ENCODE results near the gene AMER2. TPM values are rescaled to one million over a fixed set of nuclear protein-coding genes. Genes with fewer than 3 reads are reported as not detected.
"Not testable (repeated sequence)": the region's sequence is repeated elsewhere in the genome, so short reads cannot be mapped to it uniquely, and the experiment has no call there.

The AMER2 gene
- total RNA-seq, 2 experiments from 2014 or later, result not detected

DNA sequence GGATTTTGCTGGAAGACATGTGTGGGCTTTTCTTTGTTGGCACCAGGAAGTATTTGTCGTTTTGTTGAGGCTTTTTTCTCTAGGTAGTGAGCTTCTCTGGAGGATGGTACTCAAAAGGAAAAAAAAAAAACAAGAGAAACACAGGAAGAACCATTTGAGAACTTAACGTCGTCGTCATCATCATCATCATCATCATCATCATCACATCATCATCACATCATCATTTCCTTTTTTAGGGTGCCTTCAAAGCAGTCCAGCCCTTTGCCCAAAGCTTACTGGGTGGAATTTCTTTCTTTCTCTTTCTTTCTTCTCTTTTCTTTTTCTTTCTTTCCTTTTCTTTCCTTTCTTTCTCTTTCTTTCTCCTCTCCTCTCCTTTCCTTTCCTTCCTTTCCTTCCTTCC lies 2.2 kb upstream of the AMER2 start:
- peaks cover 85% of the 10 kb centered on the region for H3K27me3 Mint-ChIP-seq
- H3K9me3 Mint-ChIP-seq, result peaks cover 4% of the 10 kb centered on the region
- DNase-seq, result no peak
- H3K36me3 Mint-ChIP-seq, result no peaks in the 10 kb centered on the region
- H3K4me3 Mint-ChIP-seq, result no peak overlapping the region
- H3K27ac Mint-ChIP-seq, result no peak overlapping the region
- H3K4me1 Mint-ChIP-seq, result peaks cover 9% of the 10 kb centered on the region

DNA sequence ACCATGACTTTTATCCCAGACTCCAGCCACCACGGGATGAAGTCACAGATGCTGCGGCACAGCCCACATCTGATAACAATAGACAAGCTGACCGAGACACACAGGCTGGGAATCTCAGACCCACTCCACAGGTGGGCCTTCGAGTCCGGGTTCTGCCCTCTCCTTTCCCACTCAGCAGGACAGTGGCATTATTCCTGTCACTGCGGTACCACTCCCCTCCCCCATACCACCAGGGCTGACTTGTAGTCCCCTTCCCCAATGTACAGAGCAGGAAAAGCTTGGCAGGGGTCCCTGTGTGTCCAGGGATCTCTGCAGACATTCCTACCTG lies 179 bp upstream of the AMER2 start:
- no peak overlapping the region for H3K27ac Mint-ChIP-seq
- no peak for DNase-seq
- no peak overlapping the region for H3K4me3 Mint-ChIP-seq
- H3K36me3 Mint-ChIP-seq, result no peaks in the 10 kb centered on the region
- peaks cover 74% of the 10 kb centered on the region for H3K27me3 Mint-ChIP-seq
- H3K4me1 Mint-ChIP-seq, result peaks cover 9% of the 10 kb centered on the region
- no peaks in the 10 kb centered on the region for H3K9me3 Mint-ChIP-seq

DNA sequence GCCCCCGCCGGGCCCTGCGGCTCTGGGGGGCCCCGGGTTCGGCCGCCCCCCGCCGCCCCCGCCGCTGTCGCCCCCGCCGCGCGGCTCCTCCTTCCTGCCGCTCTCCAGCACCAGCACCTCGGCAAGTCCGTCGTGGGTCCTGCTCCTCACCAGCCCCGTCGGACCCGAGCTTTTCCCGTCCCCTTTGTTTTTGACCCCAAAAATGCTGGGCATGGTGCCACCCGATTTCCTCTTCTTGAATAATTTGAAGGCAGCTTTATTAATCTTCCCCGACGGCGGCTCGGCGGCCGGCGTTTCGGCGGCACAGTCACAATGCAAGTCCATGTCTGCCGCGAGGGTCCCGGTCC lies 945 bp downstream of the AMER2 start:
- Mint-ChIP-seq H3K4me1 (peaks cover 9% of the 10 kb centered on the region), H3K9me3 (no peaks in the 10 kb centered on the region), H3K27me3 (peaks cover 73% of the 10 kb centered on the region), H3K27ac (no peak overlapping the region), H3K4me3 (peak overlapping the region; percentile 43), H3K36me3 (no peaks in the 10 kb centered on the region)
- no peak for DNase-seq

DNA sequence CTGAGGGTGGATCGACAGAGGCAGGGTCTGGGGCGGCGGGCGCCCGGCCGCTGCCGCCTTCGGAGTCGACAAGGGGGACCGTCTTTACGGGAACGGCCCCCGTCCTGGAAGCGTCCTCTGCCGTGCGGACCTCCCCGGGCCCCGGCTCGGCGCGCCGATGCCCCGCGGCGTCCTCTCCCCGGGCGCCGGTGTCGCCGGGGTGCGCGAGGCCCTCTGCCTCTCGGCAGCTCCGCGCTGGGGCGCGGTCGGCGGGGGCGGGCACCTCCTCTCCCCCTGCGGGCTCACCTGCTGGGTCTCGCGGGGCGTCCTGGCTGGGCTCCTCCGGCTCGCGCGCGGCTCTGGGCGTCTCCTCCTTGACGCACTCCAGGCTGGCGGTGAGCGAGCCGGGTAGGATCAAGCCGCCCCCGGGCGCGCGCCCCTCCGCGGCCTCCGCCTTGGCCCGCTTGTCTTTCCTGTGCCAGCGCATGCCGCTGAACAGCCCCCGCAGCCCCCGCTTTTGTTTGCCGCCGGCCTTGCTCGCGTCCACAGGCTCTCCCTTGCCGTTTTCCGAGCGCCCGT lies 1.5 kb downstream of the AMER2 start:
- Mint-ChIP-seq H3K36me3 (no peaks in the 10 kb centered on the region), H3K27me3 (peaks cover 68% of the 10 kb centered on the region), H3K9me3 (no peaks in the 10 kb centered on the region), H3K4me1 (peaks cover 9% of the 10 kb centered on the region), H3K4me3 (no peak overlapping the region), H3K27ac (no peak overlapping the region)
- peak; percentile 11 for DNase-seq

DNA sequence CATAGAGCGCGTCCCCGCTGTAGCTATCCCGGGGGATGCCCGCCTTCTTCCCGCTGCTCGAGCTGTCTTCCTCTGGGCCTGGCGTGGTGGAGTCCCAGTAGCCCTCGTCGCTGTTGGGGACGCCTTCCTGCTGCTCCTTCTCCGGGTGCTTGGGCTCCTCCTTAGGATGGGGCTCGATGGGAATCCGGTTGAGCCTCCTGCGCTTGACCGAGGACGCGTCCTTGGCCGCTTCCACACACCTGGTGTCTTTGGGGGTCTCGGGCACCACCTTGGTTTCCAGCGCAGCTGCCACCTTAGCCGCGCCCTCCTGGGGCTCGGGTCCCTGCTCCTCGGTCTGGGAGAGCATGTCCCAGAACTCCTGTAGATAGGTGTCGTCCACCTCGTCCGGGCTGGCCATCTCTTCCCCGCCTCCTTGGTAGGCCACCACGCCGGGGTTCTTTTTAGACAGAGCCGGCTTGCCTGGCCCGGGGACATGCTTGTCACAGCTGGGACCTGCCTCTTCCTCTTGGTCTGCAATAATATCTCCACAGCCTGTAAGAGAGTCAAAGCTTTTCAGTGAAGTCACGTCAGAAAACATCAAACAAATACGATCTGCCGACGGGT lies 2.0 kb downstream of the AMER2 start:
- H3K4me3 Mint-ChIP-seq, result no peak overlapping the region

DNA sequence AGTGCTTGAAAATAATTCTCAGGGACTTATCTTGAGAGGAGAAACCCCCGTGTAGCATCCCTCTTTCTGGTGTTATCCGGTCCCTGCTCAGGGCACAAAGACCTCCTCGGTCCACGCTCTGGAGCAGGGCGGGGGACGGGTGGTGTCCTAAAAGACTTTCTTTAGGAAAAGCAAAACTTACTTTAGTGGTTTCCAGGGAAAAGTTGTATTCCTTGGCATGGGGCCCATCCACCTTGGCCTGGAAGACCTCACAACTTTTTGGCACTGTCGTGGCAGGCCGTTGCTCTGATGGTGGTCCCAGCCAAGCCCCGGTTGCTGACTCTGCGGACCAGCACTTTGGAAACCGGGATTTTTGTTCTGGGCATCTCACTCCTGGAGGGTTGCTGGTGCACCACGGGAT lies 2.7 kb downstream of the AMER2 start:
- H3K27me3 Mint-ChIP-seq, result peaks cover 64% of the 10 kb centered on the region
- no peak overlapping the region for H3K27ac Mint-ChIP-seq
- peaks cover 9% of the 10 kb centered on the region for H3K4me1 Mint-ChIP-seq
- no peak overlapping the region for H3K4me3 Mint-ChIP-seq
- H3K36me3 Mint-ChIP-seq, result no peaks in the 10 kb centered on the region
- H3K9me3 Mint-ChIP-seq, result no peaks in the 10 kb centered on the region
- DNase-seq, result no peak

More for the DNA sequence above, 2.0 kb downstream of the AMER2 start:
- peaks cover 68% of the 10 kb centered on the region for H3K27me3 Mint-ChIP-seq
- H3K9me3 Mint-ChIP-seq, result no peaks in the 10 kb centered on the region
- DNase-seq, result no peak
- H3K36me3 Mint-ChIP-seq, result no peaks in the 10 kb centered on the region
- H3K27ac Mint-ChIP-seq, result no peak overlapping the region
- peaks cover 9% of the 10 kb centered on the region for H3K4me1 Mint-ChIP-seq

DNA sequence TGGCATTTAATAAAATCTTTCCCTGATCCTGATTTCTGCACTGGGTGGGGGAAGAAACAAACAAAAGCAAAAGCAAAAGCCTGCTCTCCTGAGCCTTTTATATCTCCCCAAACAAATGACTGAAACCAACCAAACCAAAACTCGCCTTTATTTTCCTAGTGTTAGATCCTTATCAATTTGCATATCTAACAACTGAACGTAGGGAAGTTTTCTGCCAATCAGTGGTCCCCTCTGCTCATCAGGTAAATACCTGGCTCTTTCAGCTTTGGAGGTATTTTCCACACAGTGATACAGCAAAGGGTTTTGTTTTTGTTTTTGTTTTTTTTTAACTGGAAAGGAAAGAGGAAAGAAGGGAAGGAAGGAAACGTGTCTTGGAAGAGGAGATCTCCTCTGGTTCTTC lies 3.3 kb downstream of the AMER2 start:
- DNase-seq, result no peak
- Mint-ChIP-seq H3K4me1 (peaks cover 9% of the 10 kb centered on the region), H3K36me3 (no peaks in the 10 kb centered on the region), H3K27me3 (peaks cover 60% of the 10 kb centered on the region), H3K9me3 (no peaks in the 10 kb centered on the region), H3K4me3 (no peak overlapping the region), H3K27ac (no peak overlapping the region)

DNA sequence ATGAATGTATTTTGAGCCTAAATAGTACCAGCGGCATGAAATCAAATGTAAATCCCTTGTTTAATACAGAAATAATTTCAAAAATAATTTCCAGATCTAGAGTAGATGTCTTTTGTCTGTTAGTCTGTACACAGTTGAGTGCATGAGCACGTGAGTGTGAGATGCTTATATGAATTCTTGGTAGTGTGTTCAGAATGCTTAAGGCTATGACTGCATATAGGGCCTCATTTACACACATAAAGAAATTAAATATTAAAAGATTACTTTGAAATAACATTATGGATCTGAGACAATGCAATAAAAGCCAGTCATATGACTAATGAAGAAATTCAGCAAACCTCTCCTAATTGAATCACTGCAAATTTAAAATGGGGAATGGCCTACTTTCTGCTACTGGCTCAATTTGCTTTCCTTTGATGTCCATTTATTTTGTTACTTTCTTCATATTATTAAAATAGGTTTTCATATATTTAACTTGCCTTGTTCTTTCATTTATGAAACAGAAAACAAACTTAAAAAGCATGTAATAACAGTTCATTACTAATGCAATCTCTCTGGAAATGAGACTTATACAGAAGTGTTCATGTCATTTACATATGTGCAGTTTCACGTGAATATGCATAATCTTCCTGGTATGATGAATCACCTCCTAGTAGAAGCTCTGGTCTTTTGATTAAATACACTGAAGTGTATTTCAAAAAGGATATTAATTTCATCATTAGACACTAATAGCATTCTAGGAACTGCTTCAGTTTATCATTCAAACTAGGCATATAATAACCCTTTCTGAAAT lies 4.5 kb downstream of the AMER2 start:
- Mint-ChIP-seq H3K9me3 (no peaks in the 10 kb centered on the region), H3K27me3 (peaks cover 49% of the 10 kb centered on the region)

DNA sequence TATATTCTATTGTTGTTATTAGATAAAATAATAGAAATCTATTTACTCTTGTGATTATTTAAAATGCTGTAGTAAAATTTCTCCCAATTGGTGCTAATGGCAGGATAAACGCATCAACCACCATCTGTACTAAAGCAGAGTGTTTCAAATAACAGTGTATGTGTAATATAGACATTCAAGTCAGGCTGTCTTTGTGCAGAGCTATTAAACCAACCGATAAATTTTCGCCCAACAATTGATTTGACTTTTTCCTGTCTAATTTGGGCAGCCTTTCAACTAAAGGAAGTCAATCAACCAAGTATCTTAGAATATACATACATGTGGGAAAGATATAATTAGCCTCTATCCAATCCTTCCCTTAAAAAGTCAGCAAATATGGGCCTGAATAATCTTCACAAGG lies 5.8 kb downstream of the AMER2 start:
- Mint-ChIP-seq H3K27me3 (peaks cover 37% of the 10 kb centered on the region), H3K27ac (no peak overlapping the region), H3K4me1 (peaks cover 2% of the 10 kb centered on the region), H3K4me3 (no peak overlapping the region), H3K9me3 (no peaks in the 10 kb centered on the region), H3K36me3 (no peaks in the 10 kb centered on the region)
- no peak for DNase-seq

More for the DNA sequence above, 4.5 kb downstream of the AMER2 start:
- Mint-ChIP-seq H3K36me3 (no peaks in the 10 kb centered on the region), H3K4me3 (no peak overlapping the region), H3K4me1 (peaks cover 9% of the 10 kb centered on the region), H3K27ac (no peak overlapping the region)
- DNase-seq, result no peak

DNA sequence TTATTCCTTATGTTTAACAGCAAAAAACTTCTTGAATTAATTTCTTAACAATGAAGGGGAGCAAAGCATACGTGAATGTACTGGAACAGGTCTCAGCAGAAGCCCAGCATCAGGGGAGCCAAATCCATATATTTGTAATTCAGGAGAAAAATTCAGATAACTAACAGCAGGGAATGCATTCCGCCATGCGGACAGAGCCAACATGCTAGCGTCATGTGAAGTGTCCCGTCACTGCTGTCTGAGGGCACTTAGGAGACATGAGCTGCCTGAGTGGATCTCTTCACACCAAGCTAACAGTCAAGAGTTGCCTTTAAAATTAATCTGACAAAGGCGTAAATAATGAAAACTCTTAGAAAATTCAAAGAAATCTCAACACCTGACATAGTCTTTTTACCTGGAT lies 6.4 kb downstream of the AMER2 start:
- H3K9me3 Mint-ChIP-seq, result no peaks in the 10 kb centered on the region
- H3K27ac Mint-ChIP-seq, result no peak overlapping the region
- H3K27me3 Mint-ChIP-seq, result peaks cover 30% of the 10 kb centered on the region
- no peaks in the 10 kb centered on the region for H3K4me1 Mint-ChIP-seq
- H3K4me3 Mint-ChIP-seq, result no peak overlapping the region
- no peaks in the 10 kb centered on the region for H3K36me3 Mint-ChIP-seq
- no peak for DNase-seq

DNA sequence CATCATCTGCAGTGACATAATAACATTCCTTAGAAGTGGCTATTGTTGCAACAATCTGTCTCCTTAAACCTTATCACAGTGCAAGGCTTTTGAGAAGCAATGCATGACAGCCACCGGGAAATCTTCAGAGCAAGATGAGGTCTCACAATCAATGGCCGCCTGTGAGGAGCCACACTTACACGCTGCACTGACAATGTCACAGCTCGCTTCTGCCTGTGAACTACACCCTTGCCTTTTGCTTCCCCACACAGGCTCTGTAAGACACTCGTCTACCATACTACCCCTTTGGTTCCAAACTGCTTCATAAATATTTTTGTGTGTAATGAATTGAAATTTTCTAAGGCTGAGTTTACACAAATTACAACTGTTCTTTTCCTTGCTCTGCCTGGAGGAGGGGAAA lies 6.9 kb downstream of the AMER2 start:
- H3K27ac Mint-ChIP-seq, H3K4me3 Mint-ChIP-seq, H3K36me3 Mint-ChIP-seq, H3K9me3 Mint-ChIP-seq, H3K4me1 Mint-ChIP-seq, DNase-seq: not testable (repeated sequence)
- peaks cover 27% of the 10 kb centered on the region for H3K27me3 Mint-ChIP-seq

DNA sequence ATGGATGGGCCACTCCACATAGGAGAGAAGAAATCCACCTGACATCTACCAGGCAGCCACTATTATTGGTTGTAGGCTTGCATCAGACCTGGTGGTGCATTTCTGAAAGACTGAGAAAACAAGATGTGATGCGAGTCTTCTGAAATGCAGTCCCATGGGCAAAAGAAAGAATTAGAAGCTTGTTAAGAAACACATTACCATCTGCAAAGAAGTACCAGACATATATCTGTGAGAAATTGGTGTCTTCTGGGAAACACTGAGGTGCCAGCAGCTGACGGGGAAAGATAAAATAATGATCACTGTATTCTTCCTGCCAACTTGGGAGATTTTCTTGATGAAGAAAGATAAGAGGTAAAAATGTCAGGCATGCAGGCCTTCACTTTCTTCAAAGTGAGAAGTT lies 14.4 kb downstream of the AMER2 start:
- H3K4me1 Mint-ChIP-seq, result no peaks in the 10 kb centered on the region
- no peaks in the 10 kb centered on the region for H3K36me3 Mint-ChIP-seq
- H3K9me3 Mint-ChIP-seq, result no peaks in the 10 kb centered on the region
- H3K27ac Mint-ChIP-seq, result no peak overlapping the region
- DNase-seq, result no peak
- H3K4me3 Mint-ChIP-seq, result no peak overlapping the region
- H3K27me3 Mint-ChIP-seq, result peaks cover 15% of the 10 kb centered on the region

DNA sequence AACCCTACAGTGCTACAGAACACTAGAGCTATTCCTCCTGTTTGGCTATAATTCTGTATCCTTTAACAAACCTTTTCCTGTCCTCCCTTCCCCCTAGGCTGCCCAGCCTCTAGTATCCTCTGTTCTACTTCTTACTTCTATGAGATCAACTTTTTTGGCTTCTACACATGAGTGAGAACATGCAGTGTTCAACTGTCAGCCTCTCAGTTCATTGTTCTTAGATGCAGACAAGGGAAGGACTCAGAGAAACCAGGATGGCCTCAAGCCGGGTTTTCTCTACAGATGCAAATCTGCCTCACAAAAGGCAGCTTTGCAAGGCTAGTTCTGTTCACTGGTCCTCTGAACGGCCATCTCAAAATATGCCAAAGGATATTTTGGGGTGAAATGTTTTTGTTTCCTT lies 18.4 kb downstream of the AMER2 start:
- Mint-ChIP-seq H3K36me3 (no peaks in the 10 kb centered on the region), H3K9me3 (no peaks in the 10 kb centered on the region), H3K4me3 (no peak overlapping the region), H3K4me1 (no peaks in the 10 kb centered on the region), H3K27ac (no peak overlapping the region), H3K27me3 (peaks cover 42% of the 10 kb centered on the region)
- no peak for DNase-seq

DNA sequence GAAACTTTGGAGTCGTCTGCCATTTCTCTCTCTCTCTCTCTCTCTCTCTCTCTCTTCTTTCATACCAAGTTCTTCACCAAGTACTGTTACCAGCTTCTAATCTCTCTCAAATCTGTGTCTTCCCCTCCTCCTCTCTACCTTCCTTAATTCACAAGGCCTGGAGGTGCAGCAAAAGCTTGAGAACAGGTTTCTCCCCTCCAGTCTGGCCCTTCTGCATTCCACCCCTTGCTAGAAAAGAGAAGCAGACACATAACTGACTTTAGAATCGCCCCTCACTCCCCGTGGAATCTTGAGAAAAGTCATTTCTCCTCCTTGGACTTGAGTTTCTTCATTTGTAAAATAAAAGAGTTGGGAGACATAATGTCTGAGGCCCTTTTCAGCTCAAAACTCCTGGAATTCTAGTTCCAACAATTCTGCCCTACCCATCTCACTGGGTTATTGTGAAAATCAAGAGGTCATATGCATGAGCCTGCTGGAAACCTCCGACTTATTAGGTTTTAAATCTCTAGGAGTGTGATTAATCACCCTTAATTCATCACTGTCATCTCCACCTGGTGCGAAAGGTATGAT lies 20.4 kb downstream of the AMER2 start:
- Mint-ChIP-seq H3K4me3 (no peak overlapping the region), H3K27me3 (peaks cover 39% of the 10 kb centered on the region), H3K4me1 (no peaks in the 10 kb centered on the region), H3K36me3 (no peaks in the 10 kb centered on the region), H3K9me3 (no peaks in the 10 kb centered on the region), H3K27ac (no peak overlapping the region)
- no peak for DNase-seq

DNA sequence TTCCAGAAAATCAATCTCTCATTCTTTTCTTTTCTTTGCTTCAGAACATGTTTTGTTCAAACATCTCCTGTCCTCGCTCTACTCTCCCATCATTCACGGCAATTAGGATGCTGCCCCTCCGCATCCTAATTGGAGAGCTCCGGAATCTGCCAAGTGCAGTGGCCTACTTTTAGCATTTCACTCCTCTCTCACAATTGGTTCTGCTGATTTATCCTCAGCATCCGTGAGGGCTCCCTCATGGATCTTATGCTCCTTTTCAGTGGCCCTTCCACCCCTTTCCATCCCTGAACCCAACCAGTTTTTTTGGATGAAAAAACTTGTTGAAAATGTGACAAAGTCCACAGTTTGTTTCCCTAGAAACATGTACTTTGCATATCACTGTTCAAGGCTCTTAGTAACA lies 22.4 kb downstream of the AMER2 start:
- peaks cover 33% of the 10 kb centered on the region for H3K27me3 Mint-ChIP-seq
- no peak for DNase-seq
- H3K4me1 Mint-ChIP-seq, result no peaks in the 10 kb centered on the region
- H3K4me3 Mint-ChIP-seq, result no peak overlapping the region
- H3K36me3 Mint-ChIP-seq, result no peaks in the 10 kb centered on the region
- no peaks in the 10 kb centered on the region for H3K9me3 Mint-ChIP-seq
- no peak overlapping the region for H3K27ac Mint-ChIP-seq

DNA sequence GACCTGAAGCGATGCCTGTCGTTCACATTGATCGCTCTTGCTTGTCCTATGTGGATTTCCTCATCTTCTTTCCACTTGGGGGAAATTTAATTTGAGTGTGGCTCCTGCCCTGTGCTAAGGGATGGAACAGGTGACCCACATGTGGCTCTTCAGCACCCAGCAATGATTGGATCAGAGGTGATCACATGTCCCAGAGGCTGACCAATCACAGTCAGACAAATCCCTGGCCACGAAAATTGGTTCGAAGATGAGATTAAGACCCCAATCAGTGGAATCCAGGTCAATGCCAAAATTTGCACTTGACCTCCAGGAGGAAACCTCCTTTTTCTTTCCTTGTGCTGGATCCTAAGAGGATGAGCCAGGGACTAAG lies 23.7 kb downstream of the AMER2 start:
- DNase-seq, result no peak
- Mint-ChIP-seq H3K4me1 (no peaks in the 10 kb centered on the region), H3K9me3 (no peaks in the 10 kb centered on the region), H3K4me3 (no peak overlapping the region), H3K27ac (no peak overlapping the region), H3K36me3 (no peaks in the 10 kb centered on the region), H3K27me3 (peaks cover 29% of the 10 kb centered on the region)
